Activated CD4-positive, alpha-beta T cell treated with anti-CD3 and anti-CD28 coated beads for 24 hours (primary cell): Measurements from ENCODE around the gene TSHZ3.

ENCODE experiments used
- DNase-seq, 2 donors: peaks; one replicate each; pipeline ENCODE4 v3.0.0-alpha.2; 2020; ENCODE audit warnings: low read depth in 2 of 2

TSHZ3 gene, protein sequence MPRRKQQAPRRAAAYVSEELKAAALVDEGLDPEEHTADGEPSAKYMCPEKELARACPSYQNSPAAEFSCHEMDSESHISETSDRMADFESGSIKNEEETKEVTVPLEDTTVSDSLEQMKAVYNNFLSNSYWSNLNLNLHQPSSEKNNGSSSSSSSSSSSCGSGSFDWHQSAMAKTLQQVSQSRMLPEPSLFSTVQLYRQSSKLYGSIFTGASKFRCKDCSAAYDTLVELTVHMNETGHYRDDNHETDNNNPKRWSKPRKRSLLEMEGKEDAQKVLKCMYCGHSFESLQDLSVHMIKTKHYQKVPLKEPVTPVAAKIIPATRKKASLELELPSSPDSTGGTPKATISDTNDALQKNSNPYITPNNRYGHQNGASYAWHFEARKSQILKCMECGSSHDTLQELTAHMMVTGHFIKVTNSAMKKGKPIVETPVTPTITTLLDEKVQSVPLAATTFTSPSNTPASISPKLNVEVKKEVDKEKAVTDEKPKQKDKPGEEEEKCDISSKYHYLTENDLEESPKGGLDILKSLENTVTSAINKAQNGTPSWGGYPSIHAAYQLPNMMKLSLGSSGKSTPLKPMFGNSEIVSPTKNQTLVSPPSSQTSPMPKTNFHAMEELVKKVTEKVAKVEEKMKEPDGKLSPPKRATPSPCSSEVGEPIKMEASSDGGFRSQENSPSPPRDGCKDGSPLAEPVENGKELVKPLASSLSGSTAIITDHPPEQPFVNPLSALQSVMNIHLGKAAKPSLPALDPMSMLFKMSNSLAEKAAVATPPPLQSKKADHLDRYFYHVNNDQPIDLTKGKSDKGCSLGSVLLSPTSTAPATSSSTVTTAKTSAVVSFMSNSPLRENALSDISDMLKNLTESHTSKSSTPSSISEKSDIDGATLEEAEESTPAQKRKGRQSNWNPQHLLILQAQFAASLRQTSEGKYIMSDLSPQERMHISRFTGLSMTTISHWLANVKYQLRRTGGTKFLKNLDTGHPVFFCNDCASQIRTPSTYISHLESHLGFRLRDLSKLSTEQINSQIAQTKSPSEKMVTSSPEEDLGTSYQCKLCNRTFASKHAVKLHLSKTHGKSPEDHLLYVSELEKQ

DNA sequence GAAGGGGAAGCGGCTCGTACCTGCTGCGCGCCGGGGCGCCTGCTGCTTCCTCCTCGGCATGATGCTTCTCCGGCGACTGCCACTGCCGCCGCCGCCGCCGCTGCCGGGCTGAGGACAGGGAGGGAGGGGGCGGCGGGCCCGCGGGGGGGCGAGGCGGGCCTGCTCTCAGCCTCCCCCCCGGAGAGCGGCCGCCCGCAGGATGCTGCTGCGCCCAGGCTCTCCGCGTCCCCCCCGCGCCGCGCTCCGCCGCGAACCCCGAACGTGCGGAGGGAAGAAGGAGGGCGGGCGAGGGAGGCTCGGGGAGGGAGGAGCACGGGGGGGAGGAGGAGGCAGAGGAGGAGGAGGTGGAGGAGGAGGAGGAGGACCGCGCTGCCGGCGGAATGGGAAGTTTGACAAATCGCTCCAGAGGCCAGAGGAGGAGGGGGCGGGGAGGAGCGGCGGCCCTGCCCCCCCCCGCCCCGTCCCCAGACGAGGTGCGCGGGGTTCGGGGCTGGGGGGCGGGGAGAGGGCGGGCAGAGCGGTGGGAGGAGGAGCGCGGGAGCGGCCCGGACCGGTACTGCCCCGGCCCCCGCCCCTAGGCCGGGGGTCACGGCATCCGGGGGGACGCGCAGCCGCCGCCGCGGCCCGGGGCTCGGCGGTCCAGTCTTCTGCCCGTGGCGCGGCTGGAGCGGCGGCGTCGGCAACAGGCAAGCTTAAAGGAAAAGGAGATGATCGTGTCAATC is at the start of gene TSHZ3:
TSHZ3 (minus strand) TSS at position 277 of the 722 bp plus-strand sequence; CDS start at position 60, 217 bp downstream.
- peak; percentile 31 to 34 for DNase-seq

DNA sequence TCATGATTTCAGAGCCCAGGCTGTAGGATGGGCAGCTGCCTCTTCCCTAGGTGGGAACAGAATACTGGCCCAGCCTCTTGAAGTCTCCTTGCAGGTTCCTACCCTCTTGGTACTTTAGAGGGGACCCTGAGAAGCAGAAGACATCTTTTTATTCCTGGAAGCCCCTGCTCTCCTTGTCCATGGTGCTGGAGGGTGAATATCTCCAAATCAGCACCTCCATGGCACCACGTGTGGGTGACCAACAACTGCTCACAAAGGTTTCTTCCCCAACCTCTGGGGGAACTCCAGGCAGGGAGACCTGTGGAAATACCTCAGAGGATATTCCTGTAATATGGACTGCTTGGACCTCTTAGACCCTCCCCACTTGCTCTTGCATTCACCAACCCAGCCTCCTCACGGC is 48.1 kb upstream of the TSHZ3 start:
- no peak for DNase-seq

DNA sequence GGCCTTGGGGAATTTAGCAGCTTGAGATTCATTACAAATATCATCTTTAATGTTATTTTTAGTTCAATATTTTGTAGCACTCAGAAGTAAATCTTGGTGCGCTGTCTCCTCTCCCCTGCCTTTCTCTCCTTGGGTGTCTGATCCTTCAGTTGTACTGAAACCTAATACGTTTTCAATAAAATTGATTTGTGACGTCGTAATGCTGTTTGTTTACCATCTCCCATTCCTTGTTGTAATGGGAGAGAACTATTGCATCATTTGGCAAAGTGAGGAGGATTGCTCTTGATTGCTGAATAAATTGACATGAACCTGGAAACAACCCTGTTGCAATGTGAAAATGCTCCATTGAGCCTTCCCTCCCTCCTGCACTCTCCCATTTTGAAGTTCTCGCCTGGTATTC is 43.2 kb upstream of the TSHZ3 start:
- no peak for DNase-seq

DNA sequence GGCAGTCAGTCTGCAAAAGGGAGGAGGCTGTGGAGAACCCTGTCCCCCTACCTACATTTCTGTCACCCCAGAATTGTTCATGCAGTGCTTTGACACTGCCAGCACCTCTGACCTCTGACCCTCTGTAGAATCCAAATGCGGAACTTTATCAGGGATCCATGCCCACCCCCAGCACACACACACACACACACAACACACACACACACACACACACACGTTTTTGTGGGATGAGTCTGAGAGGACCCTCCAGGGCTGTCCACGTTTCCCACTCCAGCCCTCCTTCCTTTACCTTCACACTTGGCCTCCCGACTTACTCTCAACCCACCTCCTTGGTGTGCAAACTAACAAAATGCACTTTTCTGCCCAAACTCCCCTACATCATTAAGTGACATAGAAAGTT is 42.3 kb upstream of the TSHZ3 start:
- DNase-seq, result no peak

DNA sequence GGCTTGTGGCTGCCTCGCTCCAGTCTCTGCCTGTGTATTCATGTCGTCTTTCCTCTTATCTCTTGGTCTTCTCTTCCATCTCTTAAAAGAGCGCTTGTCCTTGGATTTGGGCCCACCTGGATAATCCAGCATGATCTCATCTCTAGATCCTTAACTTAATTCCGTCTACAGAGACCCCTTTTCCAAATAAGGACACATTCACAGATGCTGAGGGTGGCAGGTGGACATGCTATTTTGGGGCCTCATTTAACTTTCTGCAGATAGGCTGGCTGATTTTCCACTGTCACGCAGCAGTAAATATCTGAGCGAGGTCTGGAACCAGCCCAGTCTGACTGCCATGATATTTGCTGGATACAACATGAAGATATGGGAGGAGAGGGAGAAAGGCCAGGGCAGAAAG is 41.5 kb upstream of the TSHZ3 start:
- DNase-seq, result no peak

DNA sequence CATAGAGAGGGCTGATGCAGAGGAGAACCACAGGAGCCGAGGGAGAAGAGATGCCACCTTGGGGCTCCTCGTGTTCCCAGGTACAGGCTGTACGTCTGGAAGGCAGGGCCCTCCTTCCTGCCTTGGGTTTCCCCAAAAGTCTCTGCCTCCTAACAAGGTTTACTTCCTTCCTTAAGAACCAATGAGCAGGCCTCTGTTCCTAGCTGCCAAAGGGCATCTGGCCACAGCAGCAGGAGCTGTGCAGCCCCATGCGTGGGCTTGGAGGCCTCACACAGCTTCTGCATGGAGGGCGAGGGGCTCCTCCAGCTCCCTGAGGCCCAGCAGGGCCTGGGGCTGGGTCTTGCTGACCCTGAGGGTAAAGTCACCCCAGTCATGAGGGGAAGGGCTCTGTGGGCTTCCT is 40.6 kb upstream of the TSHZ3 start:
- DNase-seq, result no peak

DNA sequence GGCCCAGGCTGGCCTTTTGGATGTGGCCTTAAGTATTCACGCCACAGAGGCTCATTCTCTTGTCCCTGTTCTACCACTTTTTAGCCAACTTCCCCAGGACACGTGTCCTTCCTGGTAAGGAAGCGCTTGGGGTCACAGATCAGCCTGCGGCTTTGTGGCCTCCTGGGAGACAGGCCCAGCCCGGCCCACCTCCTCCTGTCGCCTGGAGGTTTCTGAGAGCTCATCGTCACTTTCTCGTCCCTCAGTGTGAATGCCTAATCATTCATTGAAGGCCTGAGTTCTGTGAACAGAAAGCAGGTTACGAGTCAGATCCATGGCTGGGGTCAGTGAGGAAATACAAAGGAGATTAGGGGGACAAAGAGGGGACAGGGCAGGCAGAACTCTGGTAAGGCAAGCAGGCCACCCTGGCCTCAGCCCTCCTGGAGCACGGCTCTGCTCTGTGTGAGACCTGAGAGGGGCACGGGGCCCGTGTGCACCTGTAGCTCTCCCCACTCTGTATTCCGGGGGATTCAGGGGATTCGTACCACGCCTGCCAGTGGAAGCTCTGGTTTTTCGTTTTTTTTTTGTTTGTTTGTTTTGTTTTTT is 38.6 kb upstream of the TSHZ3 start:
- no peak for DNase-seq

DNA sequence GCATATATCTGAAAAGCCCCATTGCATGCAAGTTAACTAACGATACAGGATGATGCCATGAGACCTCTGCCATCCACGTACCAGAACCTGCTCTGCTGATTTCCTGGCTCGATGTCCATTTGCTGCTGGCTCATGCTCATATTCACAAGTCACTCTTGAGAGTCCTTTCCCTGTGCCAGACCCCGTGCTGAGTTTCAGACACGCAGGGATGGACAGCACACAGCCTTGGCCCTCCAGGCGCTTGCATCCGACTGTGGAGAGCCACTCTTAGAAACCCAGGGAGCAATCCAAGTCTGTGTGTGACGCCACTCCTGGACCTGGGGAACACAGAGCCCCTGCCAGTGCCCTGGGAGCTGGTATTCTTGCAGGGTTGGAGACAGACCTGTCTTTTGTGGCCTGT is 37.6 kb upstream of the TSHZ3 start:
- DNase-seq, result no peak

DNA sequence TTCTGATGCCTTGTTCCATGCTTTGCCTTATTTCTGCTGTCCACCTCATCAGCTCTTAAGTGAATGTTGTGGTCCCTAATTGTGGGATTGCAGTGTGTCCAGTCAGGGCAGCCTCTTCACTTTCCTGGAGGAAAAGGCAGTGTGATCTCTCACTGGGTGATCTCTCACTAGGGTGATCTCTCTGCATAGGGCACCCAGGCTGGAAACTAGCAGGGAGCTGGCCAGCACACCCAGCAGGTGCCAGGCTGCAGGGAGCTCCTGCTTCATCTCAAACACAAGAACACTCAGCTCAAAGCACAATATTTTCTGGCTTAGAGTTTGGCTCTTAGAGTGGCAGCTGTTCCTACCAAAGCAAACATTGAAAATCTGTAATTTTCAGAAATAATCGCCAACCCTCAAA is 36.5 kb upstream of the TSHZ3 start:
- DNase-seq, result no peak

DNA sequence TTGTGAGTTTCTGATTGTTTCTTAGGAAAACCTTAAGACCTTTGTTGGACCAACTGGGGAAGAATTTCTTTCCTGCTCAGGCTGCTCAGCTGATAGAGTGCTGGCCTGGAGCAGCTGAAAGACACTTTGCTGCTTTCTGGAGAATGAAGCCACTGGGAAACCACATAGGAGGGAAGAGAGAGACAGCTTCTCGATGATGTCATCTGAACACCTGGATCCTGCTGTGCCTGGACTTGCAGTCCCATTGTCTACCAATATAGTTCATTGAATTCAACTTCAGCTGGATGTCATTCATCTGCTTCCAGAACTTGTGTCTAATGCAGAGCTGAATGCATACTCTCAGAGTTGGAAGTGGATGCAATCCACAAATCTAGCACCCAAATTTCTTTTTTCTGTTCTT is 34.3 kb upstream of the TSHZ3 start:
- DNase-seq, result no peak

DNA sequence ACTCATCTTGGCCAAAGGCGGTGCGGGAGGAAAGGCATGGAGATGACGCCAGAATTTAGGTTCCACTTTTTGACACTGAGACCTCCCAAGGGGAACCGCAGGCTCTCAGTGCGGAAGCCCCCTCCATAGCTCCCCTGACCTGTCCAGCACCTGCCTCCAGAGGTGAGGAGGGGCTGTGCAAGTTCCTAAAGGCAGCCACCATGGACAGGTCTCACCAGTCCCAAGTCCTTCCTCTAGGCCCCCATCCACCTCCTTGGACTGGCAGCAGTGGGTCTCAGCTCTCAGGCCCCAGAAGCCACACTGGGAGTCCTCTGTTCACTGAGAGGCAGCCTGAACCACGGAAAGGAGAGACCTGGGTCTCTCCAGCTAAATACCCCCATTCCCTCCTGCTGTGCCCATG is 31.6 kb upstream of the TSHZ3 start:
- no peak for DNase-seq

DNA sequence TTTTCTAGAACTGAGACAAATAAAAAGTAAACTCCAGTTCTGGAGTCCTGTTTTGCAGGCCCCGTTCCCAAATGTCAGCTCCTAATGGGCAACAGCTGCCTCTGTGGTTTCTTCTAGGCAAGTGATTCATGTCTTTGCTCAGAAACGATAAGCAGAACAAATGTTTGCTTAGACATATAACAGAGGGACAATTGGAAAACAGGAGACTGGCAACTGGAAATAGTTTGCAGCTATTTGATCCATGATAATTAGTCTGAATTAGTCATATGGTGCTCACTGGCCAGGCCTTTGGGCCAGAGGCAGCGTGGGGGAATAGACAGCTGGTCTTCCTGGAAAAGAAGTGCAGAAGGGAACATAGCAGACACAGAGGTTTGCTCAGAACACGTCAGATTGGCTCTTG is 29.2 kb upstream of the TSHZ3 start:
- no peak for DNase-seq

DNA sequence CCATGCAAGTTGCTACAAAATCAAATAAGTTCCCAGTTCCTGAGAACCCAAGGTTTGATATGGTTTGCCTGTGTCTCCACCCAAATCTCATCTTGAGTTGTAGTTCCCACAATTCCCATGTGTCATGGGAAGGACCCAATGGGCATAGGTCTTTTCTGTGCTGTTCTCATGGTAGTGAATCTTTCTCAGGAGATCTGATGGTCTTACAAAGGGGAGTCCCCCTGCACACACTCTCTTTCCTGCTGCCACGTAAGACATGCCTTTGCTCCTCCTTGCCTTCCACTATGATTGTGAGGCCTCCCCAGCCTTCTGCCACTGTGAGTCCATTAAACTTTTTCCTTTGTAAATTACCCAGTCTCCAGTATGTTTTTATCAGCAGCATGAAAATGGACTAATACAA is 28.5 kb upstream of the TSHZ3 start:
- no peak for DNase-seq

DNA sequence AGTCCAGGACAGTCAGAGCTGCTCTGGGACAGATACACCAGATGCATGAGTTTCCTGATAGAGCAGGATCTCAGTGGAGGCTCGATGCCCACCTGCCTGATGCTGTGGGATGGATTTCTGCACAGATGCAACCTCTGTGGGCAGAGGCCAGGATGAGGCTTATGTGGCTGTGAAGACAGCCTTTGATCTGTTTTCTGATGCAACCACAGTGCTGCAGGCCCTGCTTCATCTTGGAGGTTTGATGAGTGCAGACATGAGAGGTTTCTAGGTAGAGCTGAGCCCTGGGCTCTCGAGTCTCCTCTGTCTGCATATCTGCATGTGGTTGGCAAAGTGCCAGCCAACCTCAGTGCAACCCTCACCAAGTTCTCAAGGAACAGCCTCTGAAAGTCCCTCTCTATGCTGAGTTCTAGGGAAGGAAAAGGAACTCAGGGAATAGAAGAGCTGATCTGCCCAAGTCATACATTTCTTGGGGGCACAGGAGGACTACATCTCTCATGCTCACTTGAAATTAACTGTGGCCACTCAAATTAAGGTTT is 23.1 kb upstream of the TSHZ3 start:
- no peak for DNase-seq

DNA sequence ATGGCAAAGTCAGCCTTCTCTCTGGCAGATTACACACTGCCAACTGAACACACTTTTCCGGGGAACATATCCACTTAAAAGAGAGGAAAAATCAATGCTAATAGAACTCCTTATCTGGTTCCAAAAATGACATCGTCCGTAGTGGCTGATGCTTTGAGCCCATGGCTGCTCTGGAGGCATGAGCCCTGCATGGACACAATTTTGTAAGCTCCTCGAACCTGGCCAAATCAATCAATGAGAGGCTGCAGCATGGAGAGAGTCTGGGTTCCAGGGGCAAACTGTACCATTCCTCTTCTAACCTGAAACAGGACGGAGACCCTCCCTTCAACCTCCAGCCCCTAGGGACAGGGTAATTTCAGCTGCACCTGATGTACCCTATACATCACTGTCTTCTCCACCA is 21.0 kb upstream of the TSHZ3 start:
- no peak for DNase-seq

DNA sequence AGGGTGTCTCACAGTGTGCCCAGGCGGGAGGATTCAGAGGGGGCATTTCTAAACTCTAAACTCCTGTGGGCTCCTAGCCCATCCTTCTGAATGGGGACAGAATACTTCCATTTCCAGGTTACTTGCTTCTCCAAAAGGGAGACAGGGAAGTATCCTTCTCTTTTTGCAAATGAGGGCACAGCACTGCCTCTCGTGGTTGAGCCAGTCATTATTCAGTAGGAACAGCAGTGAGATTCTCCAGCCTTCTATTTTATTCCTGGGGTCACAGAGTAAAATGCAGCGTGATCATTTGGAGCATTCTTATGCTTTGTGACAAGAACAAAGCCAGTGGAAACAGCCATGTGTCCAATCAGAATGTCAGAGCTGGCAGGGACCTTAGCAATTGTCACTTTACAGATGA is 15.7 kb upstream of the TSHZ3 start:
- DNase-seq, result no peak

DNA sequence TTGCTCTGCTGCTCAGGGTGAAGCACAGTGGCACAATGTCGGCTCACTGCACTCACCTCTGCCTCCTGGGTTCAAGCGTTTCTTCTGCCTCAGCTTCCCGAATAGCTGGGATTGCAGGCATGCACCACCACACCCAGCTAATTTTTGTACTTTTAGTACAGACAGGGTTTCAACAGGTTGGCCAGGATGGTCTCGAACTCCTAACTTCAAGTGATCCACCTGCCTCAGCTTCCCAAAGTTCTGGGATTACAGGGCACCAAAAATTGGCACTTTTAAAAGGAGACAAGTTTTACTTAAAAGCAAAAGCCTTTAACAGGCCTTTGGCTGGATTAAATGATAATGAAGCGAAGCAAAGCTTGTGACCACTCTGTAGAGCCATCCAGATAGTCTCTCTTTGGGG is 12.5 kb upstream of the TSHZ3 start:
- no peak for DNase-seq

DNA sequence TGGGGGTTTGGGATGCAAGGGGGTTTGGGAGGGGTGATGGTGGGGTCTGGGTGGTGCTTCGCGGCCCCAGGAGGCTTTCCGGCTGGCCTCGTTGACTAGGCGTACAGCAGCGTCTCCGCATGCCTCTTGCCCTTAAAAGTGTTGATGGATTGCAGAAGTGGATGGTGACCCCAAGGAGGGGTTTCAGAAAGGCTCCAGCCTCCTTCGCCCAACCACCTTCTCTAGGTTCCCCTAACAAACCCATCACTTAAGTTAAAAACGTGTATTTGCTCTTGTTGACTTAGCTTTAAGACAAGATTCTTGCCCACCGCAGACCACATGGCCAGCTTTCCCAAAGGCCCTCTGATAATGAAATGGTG is 8.1 kb upstream of the TSHZ3 start:
- no peak for DNase-seq

DNA sequence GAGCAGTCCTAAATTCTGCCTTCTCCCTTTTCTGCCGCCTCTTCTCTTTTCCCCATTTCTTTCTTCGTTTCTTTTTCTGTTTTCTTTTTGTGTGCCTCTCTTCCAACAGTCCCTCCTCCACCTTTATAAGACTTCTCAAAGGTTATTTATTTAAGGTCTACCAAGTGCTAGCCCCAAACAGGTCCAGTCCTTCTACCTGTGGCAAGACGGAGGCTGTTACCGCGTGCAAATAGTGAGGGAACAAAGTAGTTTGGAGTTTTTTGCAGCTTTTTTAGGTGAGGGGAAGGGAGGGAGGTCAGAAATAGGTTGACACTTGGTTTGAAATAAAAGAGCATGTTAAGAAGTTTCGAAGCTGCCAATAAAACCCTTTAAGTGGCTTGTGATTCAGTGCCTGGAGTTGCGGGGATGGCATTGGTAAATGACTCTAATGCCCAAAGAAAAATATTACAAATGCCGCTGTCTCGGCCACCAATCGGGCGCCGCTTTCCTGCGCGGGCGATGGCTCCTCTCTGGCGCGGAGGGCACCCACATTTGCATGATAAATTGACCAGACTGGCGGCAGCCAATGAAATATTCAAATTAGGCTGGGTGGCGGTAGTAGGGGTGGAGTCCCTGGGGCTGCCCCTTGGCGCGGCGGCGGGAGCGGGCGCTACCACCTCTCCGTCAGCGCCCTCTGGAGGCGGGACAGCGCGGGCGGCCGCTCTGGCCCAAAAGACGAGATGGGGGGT is 7.5 kb upstream of the TSHZ3 start:
- DNase-seq, result peak; percentile 46 to 51

DNA sequence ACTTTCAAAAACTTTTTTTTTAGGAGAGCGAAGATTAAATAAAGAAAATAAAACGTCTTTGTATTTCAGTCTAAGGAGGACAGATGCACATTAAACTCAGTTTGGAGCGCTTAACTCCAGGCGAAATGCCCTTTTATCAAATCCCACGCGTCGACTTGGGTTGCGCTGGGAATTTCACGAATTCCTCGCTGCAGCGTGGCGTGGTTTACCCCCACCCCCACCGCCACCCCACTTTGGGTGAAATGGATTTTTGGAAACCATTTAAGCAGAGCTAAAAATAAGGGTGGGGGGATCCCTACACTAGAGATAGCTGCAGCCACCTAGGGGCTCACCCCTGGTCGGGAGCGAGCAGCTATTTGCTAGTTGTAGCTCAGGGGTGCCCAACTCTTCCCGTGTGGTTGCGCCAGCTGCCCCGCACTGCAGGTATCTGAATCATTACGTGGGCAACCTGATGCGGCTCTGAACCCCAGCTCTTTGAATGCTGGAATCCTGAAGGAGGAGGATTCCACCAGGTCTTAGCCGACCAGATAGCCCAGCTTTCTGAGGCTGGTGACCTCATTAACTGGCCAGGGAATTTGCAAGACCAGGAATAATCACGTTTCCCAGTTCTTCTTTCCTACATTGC is 6.5 kb upstream of the TSHZ3 start:
- DNase-seq, result no peak
